Activated CD4-positive, alpha-beta T cell treated with anti-CD3 and anti-CD28 coated beads, Interleukin-2, Interleukin-4, amounts not matched to agents 100 ng/mL and 50 ng/mL, durations not matched to agents 16 hours and 8 hours (primary cell): ENCODE measurements around the gene ECD.
A peak's percentile ranks its signal among the peaks of the same experiment; 100 is the strongest.

Source experiments
- DNase-seq: peaks from one replicate; pipeline ENCODE4 v3.0.0-alpha.2; 2020; ENCODE audit warnings: low spot score

ECD gene

DNA sequence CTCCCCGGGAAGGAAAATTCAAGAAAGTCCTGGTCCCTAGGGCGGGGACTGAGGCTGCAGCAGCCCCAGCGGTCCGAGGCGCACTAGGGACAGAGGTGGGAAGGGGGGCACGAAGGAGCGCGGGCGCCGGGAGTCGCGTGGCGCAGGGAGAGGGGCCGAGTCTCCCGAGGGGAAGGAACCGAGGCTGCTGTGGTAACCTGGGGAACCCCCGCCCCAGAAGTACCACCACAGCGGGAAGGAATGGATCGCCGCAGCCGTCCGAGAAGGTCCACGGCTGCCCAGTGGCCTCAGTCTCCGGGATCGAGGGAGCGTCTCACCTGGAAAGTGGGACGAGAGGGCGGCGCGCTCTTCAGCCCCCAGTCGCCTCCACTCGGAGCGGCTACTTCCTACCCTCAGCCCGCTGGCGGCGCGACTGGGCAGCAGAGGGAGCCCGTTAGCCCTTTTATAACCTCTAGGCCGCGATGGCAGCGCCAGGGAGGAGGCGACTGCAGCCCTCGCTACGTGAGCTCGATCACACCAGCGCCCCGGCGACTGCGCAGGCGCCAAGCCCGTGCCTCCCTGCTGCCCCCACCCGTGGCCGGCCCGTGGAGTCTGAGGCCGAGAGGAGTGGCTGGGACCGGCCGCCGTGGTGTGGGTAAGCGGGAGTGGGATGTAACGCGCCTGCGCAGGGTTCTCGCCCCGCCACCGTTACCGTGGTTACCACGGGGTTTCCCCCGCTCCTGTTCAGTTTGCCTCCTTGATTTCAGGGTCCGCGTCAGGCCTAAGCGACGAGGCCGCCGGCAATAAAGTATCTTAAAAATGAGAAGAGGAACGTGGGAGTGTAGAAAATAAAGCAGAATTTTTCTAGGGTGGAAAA, 71.1 kb downstream of the ECD start, which contains the start of gene P4HA1:
Gene P4HA1, minus strand, starts transcription at position 418 of the 856 bp plus-strand sequence. CDS start 21,983 bp downstream, outside the sequence.
- DNase-seq: peak; percentile 98

DNA sequence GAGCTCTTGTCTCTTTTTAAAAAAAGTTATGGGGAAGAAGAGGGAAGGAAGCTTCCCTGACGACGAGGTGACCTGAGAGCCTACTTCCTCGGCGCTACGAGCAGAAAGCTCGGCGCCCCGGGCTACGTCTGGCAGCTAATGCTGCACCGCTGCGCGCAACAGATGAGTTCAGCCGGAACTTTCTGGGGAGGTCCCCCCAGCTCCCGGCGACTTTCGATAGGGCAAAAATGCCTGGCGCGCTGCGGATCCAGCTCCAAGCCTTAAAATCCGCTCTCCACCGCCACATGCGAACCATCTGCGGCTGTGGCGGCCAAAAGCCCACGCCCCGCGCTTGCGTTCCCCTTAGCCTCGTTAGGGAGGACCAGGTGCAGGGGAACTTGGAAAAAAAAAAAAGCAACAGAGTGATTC, 71.8 kb downstream of the ECD start:
- peak; percentile 73 for DNase-seq

- DNase-seq: peak; percentile 25
Measured at GRCh38 chr10:73095481-73096021, 72.3 kb downstream of the ECD start.

GRCh38 chr10:73094986-73095480, 72.8 kb downstream of the ECD start:
- DNase-seq: no peak

DNA sequence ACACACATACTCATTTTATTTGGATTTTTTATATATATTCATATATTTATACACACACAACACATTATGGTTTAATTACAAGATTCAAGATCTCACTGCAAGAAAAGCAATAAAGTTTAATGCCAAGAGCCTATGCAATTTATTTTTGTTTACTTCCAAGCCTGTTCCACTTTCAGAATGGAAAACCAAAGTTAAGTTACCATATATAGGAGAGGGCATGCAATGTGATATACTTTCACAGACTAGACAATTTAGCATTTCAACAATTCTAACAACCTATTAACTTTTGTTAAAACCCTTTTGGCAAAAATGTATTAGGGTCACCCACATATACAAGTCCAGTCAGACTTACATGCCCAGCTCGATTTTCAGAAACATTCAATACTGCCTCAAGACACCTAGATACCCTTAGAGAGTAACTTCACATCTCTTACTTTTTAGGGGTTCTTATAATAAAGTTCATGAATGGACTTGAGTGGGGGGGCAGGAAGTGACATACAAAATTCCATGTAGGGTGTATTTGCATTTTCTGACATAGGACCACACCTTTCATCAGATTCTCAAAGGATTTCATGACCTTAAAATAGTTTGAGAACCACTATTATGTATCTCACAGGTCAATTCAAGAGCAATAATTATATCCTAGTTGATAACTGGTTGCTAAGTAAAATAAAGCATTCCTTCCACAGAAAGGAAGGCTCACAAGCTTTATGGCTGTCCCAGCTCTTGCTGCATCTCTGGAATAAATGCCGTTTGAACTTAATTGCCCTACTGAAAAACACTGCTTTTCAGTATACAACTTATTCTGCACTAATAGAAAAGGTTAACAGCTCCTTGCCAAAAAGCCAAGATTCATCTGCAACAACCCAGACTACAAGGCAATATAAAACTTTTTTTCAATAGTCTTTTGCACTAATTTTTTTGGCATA, 73.6 kb downstream of the ECD start:
- DNase-seq: no peak

DNA sequence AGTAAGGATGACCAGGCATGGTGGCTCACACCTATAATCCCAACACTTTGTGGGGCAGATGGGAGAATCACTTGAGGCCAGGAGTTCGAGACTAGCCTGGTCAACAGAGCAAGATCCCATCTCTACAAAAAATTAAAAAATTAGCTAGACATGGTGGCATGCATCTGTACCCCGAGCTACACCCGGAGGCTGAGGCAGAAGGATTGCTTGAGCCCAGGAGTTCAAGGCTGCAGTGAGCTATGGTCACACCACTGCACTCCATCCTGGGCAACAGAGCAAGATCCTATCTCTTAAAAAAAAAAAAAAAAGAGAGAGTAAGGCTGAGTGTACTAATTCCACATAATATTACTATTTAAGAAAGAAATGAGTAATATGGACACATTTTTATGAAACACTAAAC, 75.0 kb downstream of the ECD start:
- no peak for DNase-seq

GRCh38 chr10:73088304-73088703, 79.5 kb downstream of the ECD start:
- DNase-seq: no peak

GRCh38 chr10:73086816-73087215, 81.0 kb downstream of the ECD start:
- DNase-seq: no peak

DNA sequence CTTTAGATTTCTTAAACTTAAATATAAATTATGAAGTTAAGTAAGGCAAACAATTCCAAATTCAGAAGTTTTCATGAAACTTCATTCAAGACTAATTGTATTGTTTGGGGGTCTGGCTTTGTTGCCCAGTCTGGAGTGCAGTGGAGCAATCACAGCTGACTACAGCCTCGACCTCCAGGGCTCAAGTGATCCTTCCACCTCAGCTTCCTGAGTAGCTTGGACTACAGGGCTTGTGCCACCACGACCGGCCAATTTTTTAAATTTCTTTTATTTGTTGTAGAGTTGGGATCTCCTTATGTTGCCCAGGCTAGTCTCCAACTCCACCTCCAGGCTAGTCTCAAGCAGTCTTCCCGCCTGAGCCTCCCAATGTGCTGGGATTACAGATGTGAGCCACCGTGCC, 83.6 kb downstream of the ECD start:
- DNase-seq: no peak
